MM.1S (cell line): ENCODE data around the gene FGF14.

Experiments used
- EZH2 ChIP-seq: fragments of 300-600 bp; sonication (generic); optimal IDR thresholded peaks from 2 replicates; pipeline ENCODE3; 2017; ENCODE audit warnings: low read depth, mild to moderate bottlenecking, antibody characterized with exemption, low read length, mixed read lengths
- EZH2phosphoT487 ChIP-seq: fragments of 300-600 bp; sonication (generic); IDR thresholded peaks from 2 replicates; pipeline ENCODE4 v1.6.1; 2018; ENCODE audit warnings: antibody characterized with exemption, low read length
- TF ChIP-seq, protein P1 (sequence below): fragments of 300-600 bp; sonication (generic); IDR thresholded peaks from 2 replicates; pipeline ENCODE4 v1.5.1; 2016; ENCODE audit warnings: antibody characterized with exemption, low read length, mixed read lengths

DNA sequence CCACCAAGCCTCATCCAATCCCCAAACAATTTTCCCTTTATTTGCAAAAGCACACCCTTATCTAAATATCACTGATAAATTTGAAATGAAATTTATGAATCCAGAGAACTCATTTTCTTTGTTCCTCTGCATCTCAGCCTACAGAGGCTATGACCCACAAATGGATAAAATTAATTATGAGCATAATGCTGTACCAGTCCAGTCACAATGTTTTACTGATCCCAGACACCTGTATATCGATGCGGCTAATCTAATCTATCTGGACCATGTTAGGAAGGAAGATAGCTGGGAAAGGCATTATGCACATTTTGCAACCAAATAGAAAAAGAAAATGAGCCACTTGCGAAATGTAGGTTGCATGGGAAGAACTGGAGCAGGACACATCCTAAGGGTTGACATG, 150.0 kb downstream of the FGF14 start:
- TF ChIP-seq, protein P1, sequence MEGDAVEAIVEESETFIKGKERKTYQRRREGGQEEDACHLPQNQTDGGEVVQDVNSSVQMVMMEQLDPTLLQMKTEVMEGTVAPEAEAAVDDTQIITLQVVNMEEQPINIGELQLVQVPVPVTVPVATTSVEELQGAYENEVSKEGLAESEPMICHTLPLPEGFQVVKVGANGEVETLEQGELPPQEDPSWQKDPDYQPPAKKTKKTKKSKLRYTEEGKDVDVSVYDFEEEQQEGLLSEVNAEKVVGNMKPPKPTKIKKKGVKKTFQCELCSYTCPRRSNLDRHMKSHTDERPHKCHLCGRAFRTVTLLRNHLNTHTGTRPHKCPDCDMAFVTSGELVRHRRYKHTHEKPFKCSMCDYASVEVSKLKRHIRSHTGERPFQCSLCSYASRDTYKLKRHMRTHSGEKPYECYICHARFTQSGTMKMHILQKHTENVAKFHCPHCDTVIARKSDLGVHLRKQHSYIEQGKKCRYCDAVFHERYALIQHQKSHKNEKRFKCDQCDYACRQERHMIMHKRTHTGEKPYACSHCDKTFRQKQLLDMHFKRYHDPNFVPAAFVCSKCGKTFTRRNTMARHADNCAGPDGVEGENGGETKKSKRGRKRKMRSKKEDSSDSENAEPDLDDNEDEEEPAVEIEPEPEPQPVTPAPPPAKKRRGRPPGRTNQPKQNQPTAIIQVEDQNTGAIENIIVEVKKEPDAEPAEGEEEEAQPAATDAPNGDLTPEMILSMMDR = no peak
- TF ChIP-seq EZH2 (no peak), EZH2phosphoT487 (no peak)
